Neural cell (in vitro differentiated cells): ENCODE measurements around the gene AGPAT1. TPM values are rescaled to one million over a fixed set of nuclear protein-coding genes. Genes with fewer than 3 reads are reported as not detected.

Experiments used
- H2AFZ ChIP-seq: fragments of 200-600, 300-800 bp; sonication (generic), shearing (Covaris generic); 2 replicates; pipeline ENCODE4 v1.6.0; 2014; ENCODE audit warnings: low read depth, mild to moderate bottlenecking, antibody characterized with exemption, low read length, moderate library complexity
- H3F3A ChIP-seq: fragments of 200-600 bp; shearing (Covaris generic); 2 replicates; pipeline ENCODE4 v1.6.1; 2016; ENCODE audit warnings: mild to moderate bottlenecking, moderate library complexity, mixed read lengths, antibody characterized with exemption, low read length; ENCODE audit not compliant: insufficient read depth, poor library complexity, severe bottlenecking
- H3K27ac ChIP-seq: fragments of 200-600, 300-800 bp; sonication (generic), shearing (Covaris generic); 2 replicates; pipeline ENCODE4 v1.5.1; 2014; ENCODE audit warnings: mild to moderate bottlenecking, low read length, moderate library complexity
- H3K27me3 ChIP-seq: fragments of 300-800, 200-600 bp; sonication (generic), shearing (Covaris generic); 2 replicates; pipeline ENCODE4 v1.6.0; 2014; ENCODE audit warnings: mild to moderate bottlenecking, low read depth, low read length, moderate library complexity; ENCODE audit not compliant: insufficient read depth
- H3K36me3 ChIP-seq: fragments of 300-800, 200-600 bp; sonication (generic), shearing (Covaris generic); 2 replicates; pipeline ENCODE4 v1.5.1; 2014; ENCODE audit warnings: mild to moderate bottlenecking, antibody characterized with exemption, low read length, moderate library complexity; ENCODE audit not compliant: insufficient read depth
- H3K4me2 ChIP-seq: fragments of 300-800, 200-600 bp; sonication (generic), shearing (Covaris generic); 2 replicates; pipeline ENCODE4 v1.6.0; 2014; ENCODE audit warnings: mild to moderate bottlenecking, low read length
- H3K4me3 ChIP-seq: fragments of 300-800, 200-600 bp; sonication (generic), shearing (Covaris generic); 2 replicates; pipeline ENCODE4 v1.5.1; 2014; ENCODE audit warnings: mild to moderate bottlenecking, low read length, moderate library complexity
- H3K79me2 ChIP-seq: fragments of 200-600 bp; shearing (Covaris generic); replicated peaks from 2 replicates; pipeline ENCODE4 v1.6.0; 2014; ENCODE audit warnings: mild to moderate bottlenecking, low read length, moderate library complexity; ENCODE audit not compliant: insufficient read depth
- H3K9ac ChIP-seq: fragments of 300-800, 200-600 bp; sonication (generic), shearing (Covaris generic); 2 replicates; pipeline ENCODE4 v1.6.1; 2016; ENCODE audit warnings: mild to moderate bottlenecking, low read length, mixed read lengths
- H3K9me2 ChIP-seq: fragments of 200-600 bp; shearing (Covaris generic); 2 replicates; pipeline ENCODE4 v1.6.1; 2016; ENCODE audit warnings: mild to moderate bottlenecking, low read length, mixed read lengths; ENCODE audit not compliant: insufficient read depth
- H3K9me3 ChIP-seq: fragments of 200-600, 300-800 bp; sonication (generic), shearing (Covaris generic); 2 replicates; pipeline ENCODE4 v1.6.1; 2016; ENCODE audit warnings: mild to moderate bottlenecking, mixed run types, low read length, moderate library complexity, mixed read lengths
- H4K20me1 ChIP-seq: fragments of 200-600 bp; shearing (Covaris generic); 2 replicates; pipeline ENCODE4 v1.6.1; 2016; ENCODE audit warnings: mild to moderate bottlenecking, mixed run types; ENCODE audit not compliant: insufficient read depth
- CTCF ChIP-seq: fragments of 450-650 bp; IDR thresholded peaks from 2 replicates; pipeline ENCODE4 v1.5.1; 2014; ENCODE audit warnings: antibody characterized with exemption, mild to moderate bottlenecking, moderate library complexity; ENCODE audit not compliant: poor library complexity, severe bottlenecking
- EP300 ChIP-seq: fragments of 450-650 bp; conservative IDR thresholded peaks from 2 replicates; pipeline ENCODE4 v1.6.1; 2014; ENCODE audit warnings: antibody characterized with exemption, mild to moderate bottlenecking, moderate library complexity; ENCODE audit not compliant: poor library complexity, severe bottlenecking
- EZH2 ChIP-seq: fragments of 200-600, 300-800 bp; shearing (Covaris generic), sonication (generic); IDR thresholded peaks from 2 replicates; pipeline ENCODE4 v1.6.1; 2014; ENCODE audit warnings: antibody characterized with exemption, low read length, borderline replicate concordance, mild to moderate bottlenecking; ENCODE audit not compliant: insufficient read depth, poor library complexity, severe bottlenecking
- MXI1 ChIP-seq: fragments of 450-650 bp; conservative IDR thresholded peaks from 2 replicates; pipeline ENCODE4 v1.6.1; 2014; ENCODE audit warnings: antibody characterized with exemption, mild to moderate bottlenecking; ENCODE audit not compliant: poor library complexity, severe bottlenecking
- POLR2AphosphoS5 ChIP-seq: IDR thresholded peaks from 2 replicates; pipeline ENCODE4 v1.6.1; 2012
- RAD21 ChIP-seq: fragments of 450-650 bp; conservative IDR thresholded peaks from 2 replicates; pipeline ENCODE4 v1.6.1; 2014; ENCODE audit warnings: antibody characterized with exemption, mild to moderate bottlenecking, moderate library complexity
- REST ChIP-seq: IDR thresholded peaks from 2 replicates; pipeline ENCODE4 v1.6.1; 2012; ENCODE audit warnings: borderline replicate concordance
- SMC3 ChIP-seq: fragments of 450-650 bp; conservative IDR thresholded peaks from 2 replicates; pipeline ENCODE4 v1.6.1; 2014; ENCODE audit warnings: antibody characterized with exemption, mild to moderate bottlenecking, moderate library complexity; ENCODE audit not compliant: poor library complexity
- TAF1 ChIP-seq: IDR thresholded peaks from 2 replicates; pipeline ENCODE4 v1.6.1; 2012; ENCODE audit warnings: low read depth
- polyA plus RNA-seq: library from polyadenylated mRNA; depleted of rRNA; stranded (reverse); fragments of >200 nt; gene quantifications from 2 replicates; pipeline ENCODE4 v1.2.3, GENCODE V29; 2014

The AGPAT1 gene
- polyA plus RNA-seq, 1 donor from 2014 or later: 24.7 TPM

- Histone ChIP-seq H4K20me1 (no peaks in the 10 kb centered on the region), H3K36me3 (no peaks in the 10 kb centered on the region), H3K4me3 (no peak overlapping the region), H3K4me2 (no peak overlapping the region), H3K9ac (peak overlapping the region; percentile 29), H3K9me2 (no peaks in the 10 kb centered on the region), H3F3A (no peaks in the 10 kb centered on the region), H3K79me2 (no peaks in the 10 kb centered on the region), H3K27ac (peak overlapping the region; percentile 44), H3K27me3 (no peaks in the 10 kb centered on the region), H2AFZ (no peak overlapping the region), H3K9me3 (no peaks in the 10 kb centered on the region)
- TF ChIP-seq EP300: peak; percentile 26
- no peak for TF ChIP-seq CTCF
- TF ChIP-seq MXI1: no peak
These were observed 27.8 kb upstream of the AGPAT1 start for GRCh38 chr6:32203426-32204267.

GRCh38 chr6:32202186-32202585 lies 26.3 kb upstream of the AGPAT1 start:
- Histone ChIP-seq H3K4me2 (no peak overlapping the region), H3K27me3 (no peaks in the 10 kb centered on the region), H3K9me2 (no peaks in the 10 kb centered on the region), H3K36me3 (no peaks in the 10 kb centered on the region), H3F3A (no peaks in the 10 kb centered on the region), H3K9ac (no peak overlapping the region), H3K4me3 (no peak overlapping the region), H2AFZ (no peak overlapping the region), H4K20me1 (no peaks in the 10 kb centered on the region), H3K9me3 (no peaks in the 10 kb centered on the region), H3K79me2 (no peaks in the 10 kb centered on the region), H3K27ac (no peak overlapping the region)
- TF ChIP-seq RAD21 (no peak), SMC3 (no peak), EP300 (no peak), EZH2 (no peak), MXI1 (no peak), TAF1 (no peak), REST (no peak), POLR2AphosphoS5 (no peak)
